KOPT-K1 (cell line): ENCODE measurements around the gene TBATA.
"Not testable (repeated sequence)": the region's sequence is repeated elsewhere in the genome, so short reads cannot be mapped to it uniquely, and the experiment has no call there.

Source experiments
- H3K27ac ChIP-seq: fragments of 200-600 bp; sonication (generic); 2 replicates; pipeline ENCODE4 v1.5.1; 2016; ENCODE audit warnings: antibody characterized with exemption, mild to moderate bottlenecking, low read depth, low read length; ENCODE audit not compliant: poor library complexity, severe bottlenecking
- H3K36me3 ChIP-seq: fragments of 200-600 bp; sonication (generic); 2 replicates; pipeline ENCODE4 v1.5.1; 2017; ENCODE audit warnings: antibody characterized with exemption, mild to moderate bottlenecking, low read length, moderate library complexity; ENCODE audit not compliant: insufficient read depth
- H3K9me3 ChIP-seq: fragments of 200-600 bp; sonication (generic); 2 replicates; pipeline ENCODE4 v1.5.1; 2017; ENCODE audit warnings: antibody characterized with exemption, low read length, mild to moderate bottlenecking; ENCODE audit not compliant: insufficient read depth, poor library complexity, severe bottlenecking

TBATA gene

DNA sequence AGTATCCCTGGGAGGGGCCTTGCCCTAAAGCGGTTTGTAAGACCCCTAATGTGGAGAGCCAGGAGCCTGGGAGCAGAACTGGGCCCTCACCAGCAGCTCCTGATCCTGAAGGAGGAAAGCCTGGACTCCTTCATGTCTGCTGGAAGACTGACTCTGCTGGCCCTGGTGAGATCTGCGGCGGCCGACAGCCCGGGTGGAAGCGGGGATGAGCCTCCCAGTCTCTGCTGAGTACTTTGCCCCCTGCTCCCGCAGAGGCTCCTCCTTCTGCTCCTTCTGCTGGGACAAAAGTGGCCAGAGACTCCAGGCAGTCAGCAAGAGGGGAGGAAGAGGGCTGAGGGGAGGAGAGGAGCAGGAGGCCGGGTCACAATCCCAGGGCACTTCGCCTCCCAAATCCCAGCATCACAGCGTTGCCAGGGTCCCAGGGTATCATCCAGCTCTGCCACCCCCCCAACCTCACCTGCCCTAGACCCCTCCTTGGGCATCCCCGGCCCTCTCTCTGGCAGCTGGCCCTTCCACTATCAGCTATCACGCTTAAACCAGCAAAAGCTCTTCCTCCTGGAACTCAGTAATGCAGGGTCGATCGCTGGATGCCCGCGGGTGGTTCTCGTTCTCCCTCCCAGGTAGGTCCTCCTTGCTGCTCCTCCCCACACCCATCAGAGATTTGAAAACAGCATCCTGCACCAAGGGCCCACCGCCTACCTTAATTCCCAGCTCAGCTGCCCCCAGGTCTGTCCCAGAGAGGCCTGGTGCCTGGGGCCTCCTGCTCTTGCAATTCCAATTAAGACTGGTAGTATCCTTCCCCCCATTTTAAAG, 7.9 kb downstream of the TBATA start:
- no peaks in the 10 kb centered on the region for H3K36me3 ChIP-seq
- H3K9me3 ChIP-seq = no peaks in the 10 kb centered on the region
- no peak overlapping the region for H3K27ac ChIP-seq

- Histone ChIP-seq H3K36me3 (no peaks in the 10 kb centered on the region), H3K27ac (no peak overlapping the region), H3K9me3 (no peaks in the 10 kb centered on the region)
Measured at GRCh38 chr10:70776455-70777005, 8.6 kb downstream of the TBATA start.

DNA sequence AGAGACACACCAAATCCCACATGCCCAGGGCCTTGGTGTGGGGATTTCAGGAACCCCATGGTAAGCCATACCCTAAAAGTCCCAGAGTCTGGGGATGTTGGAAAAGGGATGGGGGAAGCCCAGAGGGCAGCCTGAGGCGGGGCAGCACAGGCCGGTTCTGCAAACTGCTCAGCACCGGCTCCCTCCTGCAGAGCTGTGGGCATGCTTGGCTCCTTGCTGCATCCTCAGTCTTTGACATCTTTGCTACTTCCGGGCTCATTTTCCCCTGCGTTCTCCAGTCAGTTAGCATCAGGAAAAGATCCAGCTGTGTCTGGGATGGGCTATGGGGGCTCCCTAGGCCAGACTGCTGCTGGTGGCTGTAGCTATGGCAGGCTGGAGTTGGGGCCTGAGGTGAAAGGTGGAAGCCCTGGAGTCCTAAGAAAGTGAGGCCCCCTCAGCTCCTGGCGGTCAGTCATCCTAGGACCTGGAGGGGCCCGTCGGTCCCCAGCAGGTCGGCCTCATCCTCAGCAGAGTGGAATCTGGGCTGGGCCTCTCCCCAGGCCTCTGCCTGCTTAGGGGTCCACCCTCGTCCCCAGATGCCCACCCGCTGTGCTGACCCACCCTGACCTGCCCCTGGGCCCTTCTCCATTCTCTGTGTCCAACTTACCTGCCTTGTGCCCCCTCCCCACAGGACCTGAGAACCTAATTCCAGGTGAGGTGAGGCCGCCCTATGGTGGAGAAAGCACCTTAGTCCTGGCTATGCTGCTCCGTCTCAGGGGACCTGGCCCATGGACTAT, 9.3 kb downstream of the TBATA start:
- no peaks in the 10 kb centered on the region for H3K36me3 ChIP-seq
- no peaks in the 10 kb centered on the region for H3K9me3 ChIP-seq
- no peak overlapping the region for H3K27ac ChIP-seq

DNA sequence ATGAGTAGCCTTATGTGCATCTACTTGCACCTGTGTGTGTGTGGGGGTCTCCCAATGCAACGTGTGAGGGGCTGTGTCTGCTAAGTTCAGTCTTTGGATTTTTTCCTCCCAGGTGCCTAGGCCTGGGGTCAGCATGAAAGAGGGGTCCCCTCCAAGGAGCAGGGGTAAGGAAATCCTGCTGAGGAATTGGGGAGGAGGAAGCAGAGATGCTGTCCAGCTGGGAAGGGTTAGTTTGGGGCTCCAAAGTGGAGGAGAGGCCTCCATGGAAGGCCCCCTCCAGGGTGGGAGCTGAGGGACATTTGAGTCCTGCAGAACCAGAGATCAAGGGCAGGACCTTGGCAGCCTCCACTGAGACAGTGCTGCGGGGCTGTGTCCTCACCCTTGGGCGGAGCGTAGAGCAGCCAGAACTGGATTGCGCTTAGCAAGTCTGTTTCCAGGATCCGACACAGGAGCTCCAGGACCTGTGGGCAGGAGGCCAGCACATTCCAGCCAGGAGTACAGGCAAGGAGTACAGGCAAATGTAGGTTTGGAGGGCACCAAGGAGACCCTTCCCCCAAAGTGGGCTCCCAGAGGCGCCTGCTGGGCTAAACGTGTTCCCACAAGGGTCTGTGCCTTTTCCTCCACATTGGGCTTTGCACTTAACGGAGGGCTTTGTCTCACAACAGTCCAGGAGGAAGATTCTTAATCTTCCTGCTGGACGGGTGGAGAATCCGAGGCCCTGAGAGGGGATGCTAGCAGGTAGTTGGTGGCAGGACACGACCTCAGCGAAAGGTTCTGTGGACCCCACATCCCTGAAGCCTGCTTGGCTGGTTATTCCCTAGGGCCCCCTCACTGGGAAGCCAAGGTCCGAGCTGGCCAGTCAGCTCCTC, 10.1 kb downstream of the TBATA start:
- Histone ChIP-seq H3K9me3 (no peaks in the 10 kb centered on the region), H3K27ac (no peak overlapping the region), H3K36me3 (no peaks in the 10 kb centered on the region)

DNA sequence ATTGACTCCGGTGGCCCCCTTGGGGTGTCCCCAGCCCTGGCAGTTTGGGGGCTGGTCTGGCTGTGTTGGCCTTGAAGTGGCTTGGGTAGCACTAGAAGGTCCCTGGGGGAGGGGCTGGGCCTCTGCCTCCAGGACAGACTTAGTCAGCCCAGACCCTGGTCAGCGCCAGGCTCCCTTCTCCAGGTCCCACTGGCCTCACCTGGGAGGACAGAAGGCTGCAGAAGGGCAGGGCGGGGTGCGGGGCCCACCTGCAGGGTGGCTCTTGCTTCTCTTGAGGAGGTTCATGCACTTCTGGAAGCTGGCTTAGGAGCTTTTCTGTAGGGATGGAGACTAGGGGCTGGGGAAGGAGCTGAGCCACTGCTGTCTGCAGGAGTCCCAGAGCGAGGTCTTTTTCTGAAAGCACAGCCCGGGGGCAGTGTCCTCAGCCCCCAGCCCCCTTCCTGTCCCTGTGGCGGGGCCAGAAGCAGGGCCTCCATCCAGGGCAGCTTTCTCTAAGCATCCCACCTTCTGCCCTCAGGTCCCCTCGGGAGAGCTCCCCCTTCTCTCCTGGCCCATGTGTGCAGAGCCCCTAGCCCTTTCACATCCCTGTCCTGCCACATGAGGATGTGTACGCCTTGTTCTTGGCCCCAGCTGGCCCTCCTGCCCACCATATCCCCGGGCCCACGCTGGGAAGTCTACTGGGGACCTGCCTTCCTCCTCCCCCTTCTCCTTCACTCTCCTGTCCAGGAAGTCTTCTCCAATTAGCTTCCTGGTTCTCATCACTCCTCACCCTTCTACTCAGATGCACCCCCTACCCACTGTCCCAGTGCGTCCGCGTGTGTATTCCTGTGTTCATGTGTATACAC, 11.0 kb downstream of the TBATA start:
- Histone ChIP-seq H3K9me3 (no peaks in the 10 kb centered on the region), H3K36me3 (no peaks in the 10 kb centered on the region), H3K27ac (no peak overlapping the region)

- H3K36me3 ChIP-seq = no peaks in the 10 kb centered on the region
- no peaks in the 10 kb centered on the region for H3K9me3 ChIP-seq
- no peak overlapping the region for H3K27ac ChIP-seq
Measured at GRCh38 chr10:70773461-70773860, 11.7 kb downstream of the TBATA start.

DNA sequence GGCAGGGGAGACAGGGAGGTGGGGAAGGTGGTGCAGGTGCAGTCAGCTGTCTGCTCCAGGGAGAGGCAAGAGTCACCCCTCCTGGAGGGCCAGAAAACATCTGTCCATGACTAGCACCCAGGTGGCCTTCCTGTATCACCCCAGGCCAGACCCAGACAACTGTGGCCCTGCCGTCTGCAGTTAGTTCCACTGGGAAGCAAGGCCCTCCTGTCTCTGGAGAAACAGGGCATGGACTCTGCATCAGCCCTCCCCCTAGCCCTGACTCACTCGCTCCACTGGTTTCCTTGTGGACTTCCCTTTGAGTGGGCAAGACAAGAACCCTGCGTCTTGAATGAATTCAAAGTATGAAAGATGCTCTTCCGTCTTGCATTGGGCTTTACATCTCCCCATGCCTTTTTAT, 12.6 kb downstream of the TBATA start:
- Histone ChIP-seq H3K27ac (no peak overlapping the region), H3K9me3 (no peaks in the 10 kb centered on the region), H3K36me3 (no peaks in the 10 kb centered on the region)

DNA sequence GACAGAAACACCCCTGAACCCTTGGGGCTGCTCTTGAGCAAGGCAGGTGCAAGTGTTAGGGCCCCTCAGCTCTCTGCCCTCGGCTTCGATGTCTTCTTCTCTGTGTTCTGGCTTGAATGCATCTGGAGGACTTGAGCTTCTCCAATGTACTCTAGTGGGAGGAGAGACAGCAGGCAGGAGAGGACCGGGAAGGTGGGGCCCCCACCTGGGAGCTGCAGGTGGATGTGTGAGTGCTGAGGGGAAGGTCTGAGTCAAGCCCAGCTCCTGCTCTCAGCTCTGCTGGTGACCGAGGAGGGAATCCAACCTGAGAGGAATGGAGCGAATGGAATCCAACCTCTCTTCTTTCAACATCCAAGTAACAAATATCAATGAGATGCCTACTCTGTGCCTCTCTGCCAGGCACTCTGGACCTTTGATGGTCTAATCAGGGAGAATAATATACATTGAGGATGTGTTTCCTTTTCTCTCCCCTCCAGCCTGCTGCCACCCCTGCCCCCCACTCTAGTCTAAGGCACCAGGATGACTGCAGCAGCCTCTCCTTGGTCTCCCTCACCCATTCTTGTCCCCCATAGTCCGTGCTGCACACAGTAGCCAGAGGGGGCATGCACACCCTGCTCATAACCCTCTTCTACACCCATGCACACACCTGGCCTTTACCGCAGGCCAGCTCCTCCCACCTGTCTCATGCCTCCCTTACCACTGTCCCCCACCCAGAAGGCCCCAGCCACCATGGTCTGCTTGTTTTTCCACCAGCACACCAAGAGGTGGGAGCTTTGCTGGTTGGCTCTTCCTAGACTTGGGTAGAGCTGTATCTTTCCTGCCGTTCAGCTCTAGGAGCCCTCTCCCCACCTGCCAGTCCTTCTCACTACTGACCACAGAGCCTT, 13.6 kb downstream of the TBATA start:
- peaks cover 3% of the 10 kb centered on the region for H3K9me3 ChIP-seq
- no peak overlapping the region for H3K27ac ChIP-seq
- H3K36me3 ChIP-seq = no peaks in the 10 kb centered on the region

- H3K9me3 ChIP-seq = peaks cover 13% of the 10 kb centered on the region
- H3K36me3 ChIP-seq, H3K27ac ChIP-seq: not testable (repeated sequence)
Measured at GRCh38 chr10:70770516-70770915, 14.7 kb downstream of the TBATA start.

GRCh38 chr10:70770001-70770400, 15.2 kb downstream of the TBATA start:
- no peaks in the 10 kb centered on the region for H3K36me3 ChIP-seq
- H3K27ac ChIP-seq = no peak overlapping the region
- H3K9me3 ChIP-seq = peaks cover 19% of the 10 kb centered on the region

DNA sequence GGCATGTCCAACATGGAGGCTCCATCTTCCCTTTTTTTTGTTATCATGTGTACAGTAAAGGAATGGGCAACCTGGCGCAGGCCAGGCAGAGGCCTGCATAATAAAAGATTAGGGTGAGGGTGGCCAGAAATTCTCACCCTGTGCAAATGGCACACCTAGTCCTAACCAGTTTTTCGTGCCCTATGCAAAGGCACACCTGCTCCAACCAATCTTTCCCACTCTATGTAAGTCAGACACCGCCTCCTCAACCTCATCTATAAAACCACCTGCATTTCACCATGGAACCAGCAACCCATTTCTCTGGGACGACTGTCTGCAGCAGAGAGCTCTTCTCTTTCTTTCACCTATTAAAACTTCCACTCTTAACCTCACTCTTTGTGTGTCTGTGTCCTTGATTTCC, 16.1 kb downstream of the TBATA start:
- Histone ChIP-seq H3K9me3 (peaks cover 19% of the 10 kb centered on the region), H3K27ac (no peak overlapping the region), H3K36me3 (no peaks in the 10 kb centered on the region)

- H3K27ac ChIP-seq, H3K36me3 ChIP-seq: not testable (repeated sequence)
- H3K9me3 ChIP-seq = peaks cover 19% of the 10 kb centered on the region
Measured at GRCh38 chr10:70768026-70768685, 17.0 kb downstream of the TBATA start.
